ENCODE data around the gene OLFM3.
A peak's percentile ranks its signal among the peaks of the same experiment; 100 is the strongest.

The OLFM3 gene

DNA sequence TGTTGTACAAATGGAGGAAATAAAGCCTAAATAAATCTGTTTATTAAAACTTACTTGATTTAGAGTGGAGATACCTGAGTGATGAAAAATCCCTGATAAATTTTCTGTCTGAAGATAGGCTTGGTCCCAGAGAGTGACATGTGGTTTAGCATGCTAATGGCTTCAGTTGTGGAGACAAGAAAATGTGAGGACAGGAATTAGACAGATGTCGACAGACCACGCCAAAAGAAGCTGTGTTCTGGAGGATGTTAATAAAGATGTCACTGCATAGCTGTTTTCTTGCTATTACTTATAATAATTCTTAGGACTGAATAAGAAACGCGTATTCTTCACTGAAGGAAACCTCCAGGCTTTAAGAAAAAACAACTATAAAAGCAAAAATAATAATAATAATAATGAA lies 154.9 kb downstream of the OLFM3 start:
- FAIRE-seq: no peak
- TF ChIP-seq, protein P1, sequence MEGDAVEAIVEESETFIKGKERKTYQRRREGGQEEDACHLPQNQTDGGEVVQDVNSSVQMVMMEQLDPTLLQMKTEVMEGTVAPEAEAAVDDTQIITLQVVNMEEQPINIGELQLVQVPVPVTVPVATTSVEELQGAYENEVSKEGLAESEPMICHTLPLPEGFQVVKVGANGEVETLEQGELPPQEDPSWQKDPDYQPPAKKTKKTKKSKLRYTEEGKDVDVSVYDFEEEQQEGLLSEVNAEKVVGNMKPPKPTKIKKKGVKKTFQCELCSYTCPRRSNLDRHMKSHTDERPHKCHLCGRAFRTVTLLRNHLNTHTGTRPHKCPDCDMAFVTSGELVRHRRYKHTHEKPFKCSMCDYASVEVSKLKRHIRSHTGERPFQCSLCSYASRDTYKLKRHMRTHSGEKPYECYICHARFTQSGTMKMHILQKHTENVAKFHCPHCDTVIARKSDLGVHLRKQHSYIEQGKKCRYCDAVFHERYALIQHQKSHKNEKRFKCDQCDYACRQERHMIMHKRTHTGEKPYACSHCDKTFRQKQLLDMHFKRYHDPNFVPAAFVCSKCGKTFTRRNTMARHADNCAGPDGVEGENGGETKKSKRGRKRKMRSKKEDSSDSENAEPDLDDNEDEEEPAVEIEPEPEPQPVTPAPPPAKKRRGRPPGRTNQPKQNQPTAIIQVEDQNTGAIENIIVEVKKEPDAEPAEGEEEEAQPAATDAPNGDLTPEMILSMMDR (IDR thresholded peaks at IDR 0.05; ENCODE audit: insufficient read depth, missing control alignments): no peak
- no peak for DNase-seq (ENCODE audit: insufficient read length, low spot score)

DNA sequence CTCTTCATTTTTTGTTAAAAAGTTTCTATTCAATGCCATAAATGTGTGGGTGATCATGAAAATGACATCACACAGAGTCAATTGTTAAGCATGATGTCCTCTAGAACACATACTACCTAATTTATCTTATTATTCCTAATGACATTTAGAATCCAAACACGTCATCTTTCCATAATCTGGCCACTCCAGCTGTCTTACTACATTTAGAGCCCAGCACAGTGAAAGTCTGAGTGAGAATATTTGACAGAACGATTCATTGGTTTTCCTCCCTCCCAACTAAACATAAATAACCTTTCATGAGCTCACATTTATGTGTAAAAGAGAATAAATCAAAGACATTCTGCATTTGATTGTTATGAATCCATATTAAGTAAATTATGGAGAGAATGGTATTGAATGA lies 160.7 kb downstream of the OLFM3 start:
- FAIRE-seq (no peak), DNase-seq (ENCODE audit: insufficient read length, low spot score) (no peak)
- TF ChIP-seq, protein P1 (IDR thresholded peaks at IDR 0.05; ENCODE audit: insufficient read depth, missing control alignments): no peak

DNA sequence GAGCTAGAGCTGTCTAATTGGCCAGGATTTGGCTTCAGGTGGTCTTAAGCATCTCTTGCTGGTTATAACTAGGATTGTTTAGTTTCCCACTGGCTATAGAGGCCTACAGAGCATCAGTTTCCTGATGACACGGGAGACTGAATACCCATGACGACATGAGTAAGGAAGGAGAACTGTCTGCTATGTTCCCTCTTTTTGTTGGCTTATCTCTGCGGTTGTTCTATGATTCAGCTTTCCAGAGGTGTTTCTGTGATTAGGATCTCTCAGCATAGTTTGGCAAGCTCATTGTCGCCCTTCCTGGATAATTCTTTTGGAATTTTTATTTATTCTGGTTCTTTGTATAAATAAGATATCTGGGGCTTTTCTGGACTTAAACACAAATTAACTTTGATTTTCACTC lies 163.4 kb downstream of the OLFM3 start:
- FAIRE-seq: no peak
- no peak for DNase-seq (ENCODE audit: insufficient read length, low spot score)
- TF ChIP-seq, protein P1 (IDR thresholded peaks at IDR 0.05; ENCODE audit: insufficient read depth, missing control alignments): no peak

DNA sequence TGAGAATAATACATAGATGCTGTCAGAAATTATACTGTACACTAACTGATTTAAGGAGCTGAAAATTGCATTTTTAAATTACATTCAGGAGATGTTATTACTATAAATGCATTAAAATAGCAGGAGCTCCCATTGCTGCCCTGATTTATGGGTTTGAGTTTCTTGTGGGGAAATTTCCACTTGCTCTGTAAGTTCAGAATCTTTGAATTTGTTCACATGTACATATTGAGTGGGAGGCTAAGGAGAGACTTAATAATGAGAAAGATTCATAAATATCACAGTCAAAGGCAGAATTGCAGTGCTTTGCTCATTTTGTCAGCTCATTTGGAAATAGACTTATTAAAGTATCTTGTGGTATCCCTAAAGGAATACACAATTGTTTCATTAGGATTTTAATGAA lies 170.3 kb downstream of the OLFM3 start:
- FAIRE-seq: no peak
- no peak for DNase-seq (ENCODE audit: insufficient read length, low spot score)
- TF ChIP-seq, protein P1 (IDR thresholded peaks at IDR 0.05; ENCODE audit: insufficient read depth, missing control alignments): no peak

DNA sequence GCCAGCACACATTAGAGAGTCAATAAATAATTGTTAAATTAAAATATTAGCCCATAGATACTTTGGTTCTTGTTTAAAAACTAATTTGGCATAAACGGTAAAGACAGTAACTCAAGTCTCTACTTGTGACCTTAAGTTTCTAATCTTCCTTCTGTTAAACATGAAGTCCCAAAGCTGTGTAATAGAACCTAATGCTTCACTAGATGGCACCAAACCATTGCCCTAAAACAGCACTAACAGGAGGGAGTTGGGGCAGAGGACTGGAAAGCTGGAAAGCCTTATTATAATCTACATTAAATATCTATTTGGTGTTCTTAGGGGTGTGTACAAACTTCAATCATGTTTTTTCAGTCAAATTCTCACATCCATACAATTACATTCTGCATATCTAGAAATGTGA lies 176.7 kb downstream of the OLFM3 start:
- TF ChIP-seq, protein P1 (IDR thresholded peaks at IDR 0.05; ENCODE audit: insufficient read depth, missing control alignments): peak; percentile 78
- DNase-seq (ENCODE audit: insufficient read length, low spot score) (no peak), FAIRE-seq (peak; percentile 95)

DNA sequence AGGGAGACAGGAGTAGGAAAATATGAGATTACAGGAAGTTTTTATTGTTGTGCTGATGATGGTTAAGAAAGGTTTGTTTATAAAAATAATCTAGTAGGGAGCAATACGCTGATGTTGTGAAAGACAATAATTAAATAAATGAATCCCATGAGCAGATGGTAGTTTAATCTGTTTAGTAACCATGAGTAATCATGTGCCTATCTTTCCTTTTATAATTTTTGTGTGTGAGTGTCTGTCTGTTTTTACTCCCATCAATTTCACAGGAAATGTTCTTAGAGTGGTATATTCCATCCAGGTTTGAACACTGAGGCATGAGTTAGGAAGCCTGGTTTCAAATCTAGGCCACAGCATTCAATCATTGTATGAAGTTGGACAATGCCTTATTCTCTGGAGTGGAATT lies 180.5 kb downstream of the OLFM3 start:
- no peak for FAIRE-seq
- DNase-seq (ENCODE audit: insufficient read length, low spot score): no peak
- TF ChIP-seq, protein P1 (IDR thresholded peaks at IDR 0.05; ENCODE audit: insufficient read depth, missing control alignments): no peak

DNA sequence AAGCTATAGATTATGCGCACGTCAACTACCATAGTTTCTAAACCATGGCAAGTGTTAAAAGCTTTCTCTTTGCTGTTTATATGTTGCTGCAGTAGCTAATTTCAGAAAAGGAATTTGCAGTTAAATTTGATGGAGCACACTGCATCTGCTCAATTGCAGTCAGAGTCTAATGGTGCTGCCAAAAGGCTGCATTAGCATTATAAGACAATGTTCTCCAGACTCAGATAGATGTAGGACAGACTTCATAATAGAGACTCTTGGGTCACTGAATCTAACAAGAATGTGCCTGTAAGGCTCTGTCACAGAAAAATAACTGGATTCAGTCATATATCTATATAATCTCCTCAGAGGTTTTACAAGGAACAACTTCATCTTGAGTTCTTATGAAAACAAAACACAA lies 198.3 kb downstream of the OLFM3 start:
- FAIRE-seq (no peak), DNase-seq (ENCODE audit: insufficient read length, low spot score) (no peak)
- TF ChIP-seq, protein P1 (IDR thresholded peaks at IDR 0.05; ENCODE audit: insufficient read depth, missing control alignments): no peak
